Measurements from ENCODE around the gene IRF2BPL. TPM values are rescaled to one million over a fixed set of nuclear protein-coding genes. Genes with fewer than 3 reads are reported as not detected.

IRF2BPL gene
- total and polyA plus RNA-seq, 2 of the 4 experiments (the other 2 are of a cell fraction), result 6.3 to 14.5 TPM

- TF ChIP-seq CTCF (conservative IDR thresholded peaks at IDR 0.05; ENCODE audit: low read depth, low read length), result no peak
- no peak for TF ChIP-seq POLR2A (IDR thresholded peaks at IDR 0.05; ENCODE audit: low read depth, low read length)
- TF ChIP-seq MXI1 (IDR thresholded peaks at IDR 0.05; ENCODE audit: borderline replicate concordance, low read depth, low read length), result no peak
- no peak for TF ChIP-seq RFX5 (IDR thresholded peaks at IDR 0.05; ENCODE audit: low read depth, low read length)
Measured at GRCh38 chr14:77058785-77059184, 30.3 kb upstream of the IRF2BPL start (continued).

GRCh38 chr14:77058117-77058516 lies 29.6 kb upstream of the IRF2BPL start:
- dilution Hi-C loops (cut with HindIII; ENCODE audit: low sequenced_read_pairs, unreplicated experiment) (no loop called here), intact Hi-C loops (cut with micrococcal nuclease) (no loop called here), in situ Hi-C loops (cut with MboI; ENCODE audit: low sequenced_read_pairs) (loop anchor here (25.0 kb wide), 1 partner anchor 1071 kb away; the partner anchor contains the start of genes IFT43 and TGFB3)
- H4K91ac ChIP-seq (ENCODE audit: insufficient read depth, low read depth, low read length), result no peak overlapping the region
- H3K9me1 ChIP-seq (ENCODE audit: insufficient read depth, low read length), result no peaks in the 10 kb centered on the region
- no peak overlapping the region for H3K27ac ChIP-seq (ENCODE audit: insufficient read depth, low read length)
- no peak overlapping the region for H4K5ac ChIP-seq (ENCODE audit: low read depth, low read length)
- no peak overlapping the region for H2AFZ ChIP-seq (replicated peaks; ENCODE audit: low read length, poor library complexity)
- H3K23ac ChIP-seq (ENCODE audit: low read depth, low read length), result no peak overlapping the region
- WGBS, 2 experiments (ENCODE audit: extremely low coverage in 2 of 2, insufficient read length in 1 of 2), result 89% methylated on average over 7 of the region's 9 CpGs; no CpG with 5 or more reads in 1 of the 2 experiments
- no TSS peak for BruUV-seq (replicated peaks)
- no peak overlapping the region for H2BK20ac ChIP-seq (ENCODE audit: low read depth, low read length)
- peaks cover 4% of the 10 kb centered on the region; the same call in 1 of the 2 replicates for H3K9me3 ChIP-seq (ENCODE audit: control insufficient read depth, insufficient read depth, low read length)
- no peak overlapping the region for H3K14ac ChIP-seq (replicated peaks; ENCODE audit: low read depth, low read length)
- no peak overlapping the region for H3K4ac ChIP-seq (ENCODE audit: low read depth, low read length)
- H3K18ac ChIP-seq (ENCODE audit: low read depth, low read length), result no peak overlapping the region
- no peak overlapping the region for H2BK120ac ChIP-seq (ENCODE audit: low read depth, low read length)
- no peak overlapping the region for H3K4me2 ChIP-seq (ENCODE audit: low read depth, low read length)
- ATAC-seq (ENCODE audit: low read depth) (no peak), DNase-seq (no peak)
- no peak overlapping the region for H4K8ac ChIP-seq (ENCODE audit: low read depth in 2 of 2, low read length in 2 of 2)
- H2AK5ac ChIP-seq (ENCODE audit: low read depth, low read length), result no peak overlapping the region; the same call in 1 of the 2 replicates
- H2AK9ac ChIP-seq (replicated peaks; ENCODE audit: low read depth, low read length, poor library complexity), result peak overlapping the region; percentile 33
- no peaks in the 10 kb centered on the region for H3K36me3 ChIP-seq (ENCODE audit: control insufficient read depth, insufficient read depth, low read length)
- H3K79me1 ChIP-seq (ENCODE audit: low read depth in 1 of 2, low read length in 2 of 2), result no peaks in the 10 kb centered on the region
- ChIA-PET CTCF (interaction anchor here (2.6 to 3.4 kb wide), 2 partner anchors 12 to 145 kb away, joined by 10 to 15 read pairs; no protein-coding TSS in a partner anchor), POLR2A (ENCODE audit: unreplicated experiment) (interaction anchor here (1.0 kb wide), 1 partner anchor 24 kb away, joined by 3 read pairs; no protein-coding TSS in a partner anchor)
- H3K27me3 ChIP-seq (ENCODE audit: control insufficient read depth, insufficient read depth, low read length), result no peaks in the 10 kb centered on the region
- H3K4me1 ChIP-seq (ENCODE audit: control insufficient read depth, insufficient read depth, low read length), result peaks cover 5% of the 10 kb centered on the region
- no peak overlapping the region for H3K4me3 ChIP-seq (ENCODE audit: insufficient read depth, low read depth, low read length)
- no peak overlapping the region for H3K56ac ChIP-seq (ENCODE audit: extremely low read depth, insufficient read depth, low read length)
- no peak overlapping the region for H2BK15ac ChIP-seq (ENCODE audit: low read depth, low read length)
- no peak overlapping the region for H3K9ac ChIP-seq (ENCODE audit: low read depth, low read length)
- no peaks in the 10 kb centered on the region for H4K20me1 ChIP-seq (ENCODE audit: insufficient read depth, low read length)
- no peak overlapping the region for H2BK5ac ChIP-seq (ENCODE audit: low read depth, low read length, poor library complexity, severe bottlenecking)
- no peak for TF ChIP-seq FOS (IDR thresholded peaks at IDR 0.05; ENCODE audit: low read depth, low read length)
- no peak for TF ChIP-seq RAD21 (IDR thresholded peaks at IDR 0.05; ENCODE audit: low read length)
- no peak for TF ChIP-seq MAZ (IDR thresholded peaks at IDR 0.05; ENCODE audit: borderline replicate concordance, low read depth, low read length)
- TF ChIP-seq POLR2A (IDR thresholded peaks at IDR 0.05; ENCODE audit: low read depth, low read length), result no peak
- no peak for TF ChIP-seq NFE2L2 (IDR thresholded peaks at IDR 0.05; ENCODE audit: low read depth, low read length)
- no peak for TF ChIP-seq RFX5 (IDR thresholded peaks at IDR 0.05; ENCODE audit: low read depth, low read length)
- TF ChIP-seq BHLHE40 (IDR thresholded peaks at IDR 0.05; ENCODE audit: low read depth, low read length), result no peak
- TF ChIP-seq MXI1 (IDR thresholded peaks at IDR 0.05; ENCODE audit: borderline replicate concordance, low read depth, low read length), result no peak
- TF ChIP-seq CTCF (conservative IDR thresholded peaks at IDR 0.05; ENCODE audit: low read depth, low read length), result no peak
- TF ChIP-seq SMC3 (IDR thresholded peaks at IDR 0.05; ENCODE audit: low read depth, low read length), result no peak
- TF ChIP-seq USF2 (IDR thresholded peaks at IDR 0.05; ENCODE audit: low read depth, low read length), result no peak
- TF ChIP-seq CHD1 (IDR thresholded peaks at IDR 0.05; ENCODE audit: low read depth, low read length), result no peak

Data from IMR-90 (cell line).